Panc1 (cell line): ENCODE data around the gene TARS1. TPM values are rescaled to one million over a fixed set of nuclear protein-coding genes. Genes with fewer than 3 reads are reported as not detected.

ENCODE experiments used
- ATAC-seq: fragments of 200-7000 bp; cut with Tn5 transposase; 2 replicates; pipeline ENCODE4 v1.9.1; 2020; ENCODE audit warnings: mild to moderate bottlenecking, moderate library complexity
- BruUV-seq: library from RNA; stranded (reverse); fragments of 400-500 nt; replicated peaks from 2 replicates; lab custom pipeline; 2021; lab: Mats Ljungman, UMichigan
- CTCF ChIA-PET: fragments of 300-600 bp; sonication (Branson Sonifier 250); formaldehyde crosslinking; loops from one replicate; lab custom pipeline; 2022; ENCODE audit warnings: antibody characterized with exemption; lab: Charles Lee
- POLR2A ChIA-PET: fragments of 300-600 bp; sonication (Branson Sonifier 250); formaldehyde crosslinking; loops from one replicate; lab custom pipeline; 2022; ENCODE audit warnings: antibody characterized with exemption; lab: Charles Lee
- DNase-seq: peaks from one replicate; pipeline ENCODE4 v3.0.0-alpha.2; 2010; ENCODE audit warnings: low read depth, low spot score
- H3K27ac ChIP-seq: 2 replicates; pipeline ENCODE4 v1.5.1; 2011; ENCODE audit warnings: mild to moderate bottlenecking, low read length, inconsistent platforms
- H3K27me3 ChIP-seq: fragments of 200-500 bp; sonication (Bioruptor generic); 2 replicates; pipeline ENCODE4 v1.6.0; 2014; ENCODE audit warnings: low read length, inconsistent platforms; ENCODE audit not compliant: control insufficient read depth, insufficient read depth
- H3K36me3 ChIP-seq: fragments of 200-500 bp; sonication (Bioruptor generic); 2 replicates; pipeline ENCODE4 v1.5.1; 2014; ENCODE audit warnings: inconsistent platforms, mild to moderate bottlenecking, low read length, moderate library complexity; ENCODE audit not compliant: control insufficient read depth, insufficient read depth
- H3K4me1 ChIP-seq: 2 replicates; pipeline ENCODE4 v1.5.1; 2011; ENCODE audit warnings: inconsistent platforms, mild to moderate bottlenecking, low read length, moderate library complexity; ENCODE audit not compliant: control insufficient read depth, insufficient read depth
- H3K4me3 ChIP-seq, 2 experiments: 2 replicates each; pipeline ENCODE4 v1.5.1; 2011 to 2012; ENCODE audit warnings: low read depth in 2 of 2, low read length in 2 of 2, mild to moderate bottlenecking in 2 of 2, inconsistent platforms in 1 of 2, moderate library complexity in 1 of 2
- H3K9me3 ChIP-seq: fragments of 200-500 bp; sonication (Bioruptor generic); 2 replicates; pipeline ENCODE4 v1.5.1; 2014; ENCODE audit warnings: low read depth, mild to moderate bottlenecking, inconsistent platforms, low read length, moderate library complexity; ENCODE audit not compliant: control insufficient read depth, insufficient read depth
- CTCF ChIP-seq: fragments of 450-650 bp; IDR thresholded peaks from 2 replicates; pipeline ENCODE4 v1.5.1; 2017; ENCODE audit warnings: mild to moderate bottlenecking
- POLR2AphosphoS5 ChIP-seq: IDR thresholded peaks from 2 replicates; pipeline ENCODE4 v1.6.1; 2012; ENCODE audit warnings: mild to moderate bottlenecking, low read depth, low read length, moderate library complexity
- REST ChIP-seq, 2 experiments: IDR thresholded peaks; 2 replicates each; pipeline ENCODE4 v1.6.1; 2011 to 2012; ENCODE audit warnings: low read depth in 2 of 2, control low read depth in 1 of 2, low read length in 1 of 2, mild to moderate bottlenecking in 1 of 2, moderate library complexity in 1 of 2; ENCODE audit not compliant: insufficient read depth in 1 of 2
- SIN3A ChIP-seq: IDR thresholded peaks from 2 replicates; pipeline ENCODE4 v1.6.1; 2012; ENCODE audit warnings: low read depth, mild to moderate bottlenecking, low read length, moderate library complexity, borderline replicate concordance; ENCODE audit not compliant: insufficient read depth
- TCF7L2 ChIP-seq: IDR thresholded peaks from 2 replicates; pipeline ENCODE4 v1.6.1; 2011; ENCODE audit warnings: mild to moderate bottlenecking, low read depth, low read length, inconsistent platforms
- in situ Hi-C: cut with HindIII; loops from 2 replicates; pipeline ENCODE4 v1.10.0; 2016; ENCODE audit warnings: low sequenced_read_pairs, low pct_unique_long_range_greater_than_20kb
- intact Hi-C: fragments of 100-400 bp; cut with micrococcal nuclease; formaldehyde crosslinking; loops from one replicate; pipeline ENCODE4 v1.10.0; 2022; ENCODE audit not compliant: unreplicated experiment
- total RNA-seq: library from RNA; stranded (reverse); gene quantifications from one replicate; pipeline ENCODE4 v1.2.1, GENCODE V29; 2021; ENCODE audit not compliant: unreplicated experiment

TARS1 gene
- total RNA-seq, 1 experiment from 2014 or later = 258 TPM

GRCh38 chr5:33501899-33502298 lies 61.1 kb downstream of the TARS1 start:
- Histone ChIP-seq H3K27me3 (no peaks in the 10 kb centered on the region), H3K4me3 (no peak overlapping the region), H3K27ac (no peak overlapping the region), H3K4me1 (no peaks in the 10 kb centered on the region), H3K36me3 (no peaks in the 10 kb centered on the region), H3K9me3 (no peaks in the 10 kb centered on the region)
- in situ Hi-C loops (no loop called here), intact Hi-C loops (no loop called here)
- ChIA-PET CTCF (no interaction called here), POLR2A (no interaction called here)
- DNase-seq (no peak), ATAC-seq (no peak)
- BruUV-seq = no TSS peak
- TF ChIP-seq CTCF (no peak), POLR2AphosphoS5 (no peak), REST (IDR thresholded peaks at IDR 0.05; ENCODE audit: insufficient read depth in 1 of 2, low read depth in 2 of 2, low read length in 1 of 2) (no peak), TCF7L2 (no peak), SIN3A (no peak)

- no peak for TF ChIP-seq SIN3A
- TF ChIP-seq POLR2AphosphoS5 = no peak
- no peak for TF ChIP-seq TCF7L2
- no peak for TF ChIP-seq CTCF
- TF ChIP-seq REST (IDR thresholded peaks at IDR 0.05; ENCODE audit: insufficient read depth in 1 of 2, low read depth in 2 of 2, low read length in 1 of 2) = no peak
- BruUV-seq = no TSS peak
- no peaks in the 10 kb centered on the region for H3K9me3 ChIP-seq
- in situ Hi-C loops (no loop called here), intact Hi-C loops (no loop called here)
- CTCF ChIA-PET = no interaction called here
- no peaks in the 10 kb centered on the region for H3K36me3 ChIP-seq
- no peaks in the 10 kb centered on the region for H3K4me1 ChIP-seq
- DNase-seq (no peak), ATAC-seq (no peak)
- H3K4me3 ChIP-seq = no peak overlapping the region
- no peaks in the 10 kb centered on the region for H3K27me3 ChIP-seq
- POLR2A ChIA-PET = no interaction called here
- H3K27ac ChIP-seq = no peak overlapping the region
Measured at GRCh38 chr5:33504570-33504969, 63.8 kb downstream of the TARS1 start.
